Endothelial cell of umbilical vein (primary cell): ENCODE results near the gene MOGAT3. TPM values are rescaled to one million over a fixed set of nuclear protein-coding genes. Genes with fewer than 3 reads are reported as not detected.

ENCODE experiments used
- BruUV-seq: library from RNA; stranded (reverse); fragments of 400-500 nt; replicated peaks from 2 replicates; lab custom pipeline; 2021; lab: Mats Ljungman, UMichigan
- CTCF ChIA-PET: fragments of 300-600, 350-600 bp; sonication (Branson Sonifier 250); formaldehyde crosslinking; loops from one replicate; lab custom pipeline; 2021; ENCODE audit warnings: antibody characterized with exemption, inconsistent platforms; lab: Charles Lee
- POLR2A ChIA-PET: fragments of 300-600, 350-600 bp; sonication (Branson Sonifier 250); formaldehyde crosslinking; loops from one replicate; lab custom pipeline; 2021; ENCODE audit warnings: antibody characterized with exemption, inconsistent platforms; lab: Charles Lee
- DNase-seq: peaks from one replicate; pipeline ENCODE4 v3.0.0-alpha.2; 2011; ENCODE audit warnings: low read depth, low spot score
- FAIRE-seq: peaks from 2 replicates; lab custom pipeline; 2011; peaks lifted over from hg19 to GRCh38; lab: Jason Lieb, UNC
- H2AFZ ChIP-seq: 2 replicates; pipeline ENCODE4 v1.6.0; 2012; ENCODE audit warnings: low read depth, low read length, control low read depth, inconsistent platforms
- H3K27ac ChIP-seq: 2 replicates; pipeline ENCODE4 v1.5.1; 2011; ENCODE audit warnings: low read depth, mild to moderate bottlenecking, control low read depth, low read length, moderate library complexity; ENCODE audit not compliant: insufficient read depth
- H3K27me3 ChIP-seq, 2 experiments: 2 replicates each; pipeline versions ENCODE4 v1.6.0 to v1.6.1; 2011; ENCODE audit warnings: low read length in 2 of 2, mixed read lengths in 1 of 2; ENCODE audit not compliant: control insufficient read depth in 2 of 2, insufficient read depth in 2 of 2
- H3K36me3 ChIP-seq, 2 experiments: 2 replicates in 1 of 2; 3 replicates in 1 of 2; pipeline ENCODE4 v1.5.1; 2011; ENCODE audit warnings: low read length in 2 of 2, mild to moderate bottlenecking in 1 of 2, moderate library complexity in 1 of 2; ENCODE audit not compliant: control insufficient read depth in 2 of 2, insufficient read depth in 2 of 2; ENCODE audit errors: extremely low read depth in 1 of 2
- H3K4me1 ChIP-seq: 3 replicates; pipeline ENCODE4 v1.5.1; 2011; ENCODE audit warnings: mild to moderate bottlenecking, low read length; ENCODE audit not compliant: control insufficient read depth, insufficient read depth; ENCODE audit errors: extremely low read depth
- H3K4me2 ChIP-seq: 2 replicates; pipeline ENCODE4 v1.6.1; 2011; ENCODE audit warnings: low read length, control low read depth, mixed read lengths; ENCODE audit not compliant: insufficient read depth
- H3K4me3 ChIP-seq, 3 experiments: fragments of 200-600 bp in 1 of 3; sonication (generic), shearing (Covaris generic) in 1 of 3; replicated peaks in 1 of 3; 2 replicates each; pipeline ENCODE4 v1.5.1; 2011 to 2016; ENCODE audit warnings: control low read depth in 3 of 3, low read length in 3 of 3, mild to moderate bottlenecking in 2 of 3, inconsistent platforms in 1 of 3, low read depth in 1 of 3, moderate library complexity in 1 of 3; ENCODE audit not compliant: insufficient read depth in 1 of 3
- H3K79me2 ChIP-seq: 2 replicates; pipeline ENCODE4 v1.6.0; 2012; ENCODE audit warnings: low read length, inconsistent platforms; ENCODE audit not compliant: control insufficient read depth, insufficient read depth
- H3K9ac ChIP-seq: replicated peaks from 2 replicates; pipeline ENCODE3; 2011; ENCODE audit warnings: low read length, control low read depth; ENCODE audit not compliant: insufficient read depth; ENCODE audit errors: extremely low read depth
- H3K9me1 ChIP-seq: replicated peaks from 3 replicates; pipeline ENCODE4 v1.6.0; 2011; ENCODE audit warnings: mild to moderate bottlenecking, low read length; ENCODE audit not compliant: control insufficient read depth, insufficient read depth; ENCODE audit errors: extremely low read depth
- H3K9me3 ChIP-seq: replicated peaks from 2 replicates; pipeline ENCODE4 v1.5.1; 2012; ENCODE audit warnings: low read length, inconsistent platforms; ENCODE audit not compliant: control insufficient read depth, insufficient read depth
- H4K20me1 ChIP-seq: replicated peaks from 2 replicates; pipeline ENCODE3; 2011; ENCODE audit warnings: mild to moderate bottlenecking, low read length; ENCODE audit not compliant: control insufficient read depth, insufficient read depth; ENCODE audit errors: extremely low read depth
- CTCF ChIP-seq, 2 donors: IDR thresholded peaks; 1 replicate in 1 of 2; 2 replicates in 1 of 2; pipeline ENCODE4 v1.5.1; 2011; ENCODE audit warnings: low read length in 2 of 2, mild to moderate bottlenecking in 2 of 2, moderate library complexity in 2 of 2, control low read depth in 1 of 2, inconsistent platforms in 1 of 2, low read depth in 1 of 2; ENCODE audit not compliant: insufficient read depth in 1 of 2; ENCODE audit errors: extremely low read depth in 1 of 2
- EZH2 ChIP-seq: IDR thresholded peaks from 2 replicates; pipeline ENCODE4 v1.6.1; 2012; ENCODE audit warnings: borderline replicate concordance, low read depth, mild to moderate bottlenecking, moderate library complexity, low read length, inconsistent platforms; ENCODE audit not compliant: severe bottlenecking
- FOS ChIP-seq: IDR thresholded peaks from 2 replicates; pipeline ENCODE4 v1.6.1; 2011; ENCODE audit warnings: mild to moderate bottlenecking, low read length, moderate library complexity, borderline replicate concordance; ENCODE audit not compliant: insufficient read depth
- GATA2 ChIP-seq: IDR thresholded peaks from 2 replicates; pipeline ENCODE4 v1.7.0; 2011; ENCODE audit warnings: low read depth, mild to moderate bottlenecking, moderate library complexity, mixed read lengths, low read length; ENCODE audit not compliant: insufficient read length, insufficient read depth
- JUN ChIP-seq: IDR thresholded peaks from 2 replicates; pipeline ENCODE4 v1.6.1; 2011; ENCODE audit warnings: borderline replicate concordance, low read depth; ENCODE audit not compliant: insufficient read length, insufficient read depth
- MAX ChIP-seq: IDR thresholded peaks from 2 replicates; pipeline ENCODE4 v1.6.1; 2011; ENCODE audit not compliant: insufficient read depth, insufficient read length
- MYC ChIP-seq: IDR thresholded peaks from one replicate; pipeline ENCODE4 v1.6.1; 2011; ENCODE audit warnings: mild to moderate bottlenecking, low read depth, low read length
- POLR2A ChIP-seq: IDR thresholded peaks from 2 replicates; pipeline ENCODE4 v1.6.1; 2012; ENCODE audit warnings: low read depth, mild to moderate bottlenecking, control low read depth, low read length
- POLR2AphosphoS5 ChIP-seq: IDR thresholded peaks from 2 replicates; pipeline ENCODE4 v1.6.1; 2012; ENCODE audit warnings: low read depth, mild to moderate bottlenecking, control low read depth, low read length, moderate library complexity; ENCODE audit not compliant: insufficient read depth
- dilution Hi-C: fragments of 300-500 bp; cut with MboI; formaldehyde crosslinking; loops from one replicate; pipeline ENCODE4 v1.15.0; 2019; ENCODE audit warnings: low sequenced_read_pairs; ENCODE audit not compliant: extremely low pct_ligation_motif_present
- intact Hi-C: fragments of 100-400 bp; cut with micrococcal nuclease; formaldehyde crosslinking; loops from one replicate; pipeline ENCODE4 v1.10.0; 2022
- polyA plus RNA-seq, 4 experiments: library from polyadenylated mRNA; depleted of rRNA in 3 of 4; stranded (reverse) in 3 of 4; unstranded in 1 of 4; fragments of >200 nt; gene quantifications; 2 replicates each; pipeline versions ENCODE4 v1.2.1 to v1.2.3, GENCODE V29; 2011 to 2012; ENCODE audit warnings: missing spikeins in 1 of 4
- total RNA-seq: library from RNA; stranded (reverse); gene quantifications from 2 replicates; pipeline ENCODE4 v1.2.3, GENCODE V29; 2021

MOGAT3 gene
- total and polyA plus RNA-seq, 2 donors (not counting 3 experiments of a cell fraction or from before 2014, with no cell fraction given), result not detected

- H3K9ac ChIP-seq, result no peak within 1 kb of the TSS
- H3K79me2 ChIP-seq, result no peaks in the 10 kb centered on the region
- H3K4me1 ChIP-seq, result no peaks in the 10 kb centered on the region
- intact Hi-C loops, result no loop called here
- DNase-seq, result no peak
- no TSS peak for BruUV-seq
- H3K27ac ChIP-seq, result no peak within 1 kb of the TSS
- H3K4me2 ChIP-seq, result no peak within 1 kb of the TSS
- peaks cover 37 to 48% of the 10 kb centered on the region in 2 experiments for H3K27me3 ChIP-seq
- no peaks in the 10 kb centered on the region for H3K9me3 ChIP-seq
- POLR2A ChIA-PET, result no interaction called here
- H2AFZ ChIP-seq, result no peak within 1 kb of the TSS
- TF ChIP-seq POLR2A, result no peak
- TF ChIP-seq MAX, result no peak
- TF ChIP-seq GATA2, result no peak
- peak; percentile 93 for TF ChIP-seq EZH2
- TF ChIP-seq JUN, result no peak
- CTCF ChIA-PET, result interaction anchor here (1.0 kb wide), 2 partner anchors 12 to 36 kb away, joined by 4 to 5 read pairs; no protein-coding TSS in a partner anchor
- no peaks in the 10 kb centered on the region for H3K36me3 ChIP-seq
- no peaks in the 10 kb centered on the region for H3K9me1 ChIP-seq
- dilution Hi-C loops, result no loop called here
- no peaks in the 10 kb centered on the region for H4K20me1 ChIP-seq
- no peak within 1 kb of the TSS for H3K4me3 ChIP-seq
- no peak for FAIRE-seq
Observed at GRCh38 chr7:101180130-101180755, 20.6 kb downstream of the MOGAT3 start, which contains the start of gene NAT16. Gene NAT16 (minus strand): TSS chr7:101180293. CDS start chr7:101174807, 5,486 bp downstream.

GRCh38 chr7:101179713-101180112, 21.1 kb downstream of the MOGAT3 start:
- POLR2A ChIA-PET, result no interaction called here
- H3K36me3 ChIP-seq, result no peaks in the 10 kb centered on the region
- H4K20me1 ChIP-seq, result no peaks in the 10 kb centered on the region
- H3K79me2 ChIP-seq, result no peaks in the 10 kb centered on the region
- intact Hi-C loops (loop anchor here (10.0 kb wide), 1 partner anchor 555 kb away; no protein-coding TSS in a partner anchor), dilution Hi-C loops (no loop called here)
- CTCF ChIA-PET, result interaction anchor here (1.0 kb wide), 2 partner anchors 13 to 36 kb away, joined by 4 to 5 read pairs; no protein-coding TSS in a partner anchor
- H3K27ac ChIP-seq, result no peak overlapping the region
- no peaks in the 10 kb centered on the region for H3K4me1 ChIP-seq
- no peak overlapping the region for H3K4me3 ChIP-seq
- BruUV-seq, result no TSS peak
- FAIRE-seq (no peak), DNase-seq (no peak)
- no peak overlapping the region for H3K9ac ChIP-seq
- peaks cover 41 to 52% of the 10 kb centered on the region in 2 experiments for H3K27me3 ChIP-seq
- no peaks in the 10 kb centered on the region for H3K9me1 ChIP-seq
- no peaks in the 10 kb centered on the region for H3K9me3 ChIP-seq
- H3K4me2 ChIP-seq, result no peak overlapping the region
- TF ChIP-seq POLR2AphosphoS5 (no peak), CTCF (IDR thresholded peaks at IDR 0.05; ENCODE audit: extremely low read depth in 1 of 2, insufficient read depth in 1 of 2, low read depth in 1 of 2, low read length in 2 of 2) (no peak), EZH2 (no peak), FOS (no peak), MYC (no peak), JUN (no peak), POLR2A (no peak), MAX (no peak), GATA2 (no peak)
- no peak overlapping the region for H2AFZ ChIP-seq
